Testis (tissue), 2 donors: Measurements from ENCODE around the gene MGA.

Experiments used
- CTCF ChIP-seq, 3 experiments: fragments of 450-650 bp in 2 of 3; fragments of 200-600 bp in 1 of 3; sonication (generic) in 1 of 3; IDR thresholded peaks; one replicate each; pipeline ENCODE4 v1.5.1; 2016 to 2019; ENCODE audit warnings: antibody characterized with exemption in 3 of 3, mild to moderate bottlenecking in 2 of 3, moderate library complexity in 1 of 3
- POLR2A ChIP-seq: fragments of 450-650 bp; IDR thresholded peaks from one replicate; pipeline ENCODE4 v1.6.1; 2017; ENCODE audit warnings: antibody characterized with exemption, mild to moderate bottlenecking, moderate library complexity

- TF ChIP-seq CTCF (IDR thresholded peaks at IDR 0.05) = no peak
- TF ChIP-seq POLR2A = no peak
Measured at GRCh38 chr15:41821831-41822230, 161.6 kb downstream of the MGA start.
